Progenitor cell of endocrine pancreas (in vitro differentiated cells): ENCODE results near the gene PARD3. TPM values are rescaled to one million over a fixed set of nuclear protein-coding genes. Genes with fewer than 3 reads are reported as not detected.

Experiments used
- DNase-seq: peaks from one replicate; pipeline ENCODE4 v3.0.0; 2021; ENCODE audit warnings: low spot score; ENCODE audit not compliant: unreplicated experiment
- H3K27ac Mint-ChIP-seq: 2 replicates; pipeline ENCODE4 v1.8.0; 2021; ENCODE audit warnings: mild to moderate bottlenecking, moderate library complexity, mixed read lengths
- H3K27me3 Mint-ChIP-seq: 2 replicates; pipeline ENCODE4 v1.8.0; 2021; ENCODE audit warnings: mixed read lengths
- H3K36me3 Mint-ChIP-seq: 2 replicates; pipeline ENCODE4 v1.8.0; 2022; ENCODE audit warnings: mixed read lengths; ENCODE audit not compliant: insufficient read depth
- H3K4me1 Mint-ChIP-seq: 2 replicates; pipeline ENCODE4 v1.8.0; 2021; ENCODE audit warnings: low read depth, mixed read lengths
- H3K4me3 Mint-ChIP-seq: 2 replicates; pipeline ENCODE4 v1.8.0; 2021; ENCODE audit warnings: low read depth, mild to moderate bottlenecking, moderate library complexity, mixed read lengths
- H3K9me3 Mint-ChIP-seq: 2 replicates; pipeline ENCODE4 v1.8.0; 2021; ENCODE audit warnings: low read depth, mixed read lengths
- CTCF ChIP-seq: fragments of 200-600 bp; sonication (generic); IDR thresholded peaks from one replicate; pipeline ENCODE4 v1.5.0; 2021; ENCODE audit warnings: antibody characterized with exemption, mild to moderate bottlenecking; ENCODE audit not compliant: unreplicated experiment
- total RNA-seq: library from RNA; stranded (reverse); gene quantifications from 2 replicates; pipeline ENCODE4 v1.2.1, GENCODE V29; 2021

PARD3 gene
- total RNA-seq, 1 donor from 2014 or later, result 85.3 TPM

GRCh38 chr10:34773636-34774630 lies 41.2 kb downstream of the PARD3 start:
- Mint-ChIP-seq H3K27ac (no peak overlapping the region), H3K4me3 (no peak overlapping the region), H3K36me3 (peaks cover 2% of the 10 kb centered on the region), H3K9me3 (no peaks in the 10 kb centered on the region), H3K27me3 (no peaks in the 10 kb centered on the region), H3K4me1 (peaks cover 35% of the 10 kb centered on the region)
- no peak for TF ChIP-seq CTCF
- DNase-seq, result no peak

GRCh38 chr10:34771525-34771924 lies 43.6 kb downstream of the PARD3 start:
- Mint-ChIP-seq H3K4me1 (peaks cover 47% of the 10 kb centered on the region), H3K27me3 (no peaks in the 10 kb centered on the region), H3K27ac (no peak overlapping the region), H3K9me3 (no peaks in the 10 kb centered on the region), H3K36me3 (peaks cover 2% of the 10 kb centered on the region), H3K4me3 (no peak overlapping the region)
- no peak for DNase-seq
- no peak for TF ChIP-seq CTCF

- no peaks in the 10 kb centered on the region for H3K9me3 Mint-ChIP-seq
- peaks cover 2% of the 10 kb centered on the region for H3K36me3 Mint-ChIP-seq
- no peak for TF ChIP-seq CTCF
- H3K4me1 Mint-ChIP-seq, result peaks cover 47% of the 10 kb centered on the region
- no peaks in the 10 kb centered on the region for H3K27me3 Mint-ChIP-seq
- no peak for DNase-seq
- no peak overlapping the region for H3K27ac Mint-ChIP-seq
- no peak overlapping the region for H3K4me3 Mint-ChIP-seq
These were observed 44.0 kb downstream of the PARD3 start for GRCh38 chr10:34771106-34771505.

GRCh38 chr10:34769899-34770298 lies 45.2 kb downstream of the PARD3 start:
- H3K36me3 Mint-ChIP-seq, result peaks cover 2% of the 10 kb centered on the region
- no peak for DNase-seq
- no peak overlapping the region for H3K4me3 Mint-ChIP-seq
- no peak for TF ChIP-seq CTCF
- H3K9me3 Mint-ChIP-seq, result no peaks in the 10 kb centered on the region
- H3K27ac Mint-ChIP-seq, result no peak overlapping the region
- peaks cover 51% of the 10 kb centered on the region for H3K4me1 Mint-ChIP-seq
- H3K27me3 Mint-ChIP-seq, result no peaks in the 10 kb centered on the region

- peaks cover 57% of the 10 kb centered on the region for H3K4me1 Mint-ChIP-seq
- no peak for DNase-seq
- peak overlapping the region; percentile 12 for H3K27ac Mint-ChIP-seq
- peaks cover 2% of the 10 kb centered on the region for H3K36me3 Mint-ChIP-seq
- H3K27me3 Mint-ChIP-seq, result no peaks in the 10 kb centered on the region
- no peak for TF ChIP-seq CTCF
- H3K9me3 Mint-ChIP-seq, result no peaks in the 10 kb centered on the region
- peak overlapping the region; percentile 51 for H3K4me3 Mint-ChIP-seq
These were observed 46.1 kb downstream of the PARD3 start for GRCh38 chr10:34768972-34769330.
